GM12878 (cell line): ENCODE data around the gene SCYL1. TPM values are rescaled to one million over a fixed set of nuclear protein-coding genes. Genes with fewer than 3 reads are reported as not detected.

Source experiments
- BACH1 ChIP-seq: fragments of 450-650 bp; IDR thresholded peaks from 2 replicates; pipeline ENCODE4 v1.6.1; 2017; ENCODE audit warnings: mild to moderate bottlenecking, borderline replicate concordance
- CREM ChIP-seq: IDR thresholded peaks from 2 replicates; pipeline ENCODE4 v1.6.1; 2014; ENCODE audit warnings: antibody characterized with exemption, low read depth
- FOXK2 ChIP-seq: fragments of 450-650 bp; IDR thresholded peaks from 2 replicates; pipeline ENCODE4 v1.6.1; 2017; ENCODE audit warnings: mild to moderate bottlenecking, moderate library complexity
- GABPA ChIP-seq: IDR thresholded peaks from 2 replicates; pipeline ENCODE4 v1.6.1; 2014; ENCODE audit warnings: antibody characterized with exemption, low read depth, mild to moderate bottlenecking, inconsistent platforms
- HSF1 ChIP-seq: fragments of 150-350 bp; IDR thresholded peaks from 2 replicates; pipeline ENCODE4 v1.6.1; 2014; ENCODE audit warnings: mild to moderate bottlenecking, low read depth, low read length
- IRF5 ChIP-seq: fragments of 450-650 bp; IDR thresholded peaks from 2 replicates; pipeline ENCODE4 v1.6.1; 2017; ENCODE audit warnings: borderline replicate concordance
- LARP7 ChIP-seq: fragments of 450-650 bp; IDR thresholded peaks from 2 replicates; pipeline ENCODE4 v1.6.1; 2017; ENCODE audit warnings: mild to moderate bottlenecking
- MEF2A ChIP-seq: IDR thresholded peaks from 2 replicates; pipeline ENCODE4 v1.6.1; 2011; ENCODE audit warnings: low read depth, mild to moderate bottlenecking, low read length, moderate library complexity; ENCODE audit not compliant: insufficient read depth
- MLLT1 ChIP-seq: fragments of 450-650 bp; IDR thresholded peaks from 2 replicates; pipeline ENCODE4 v1.6.1; 2016; ENCODE audit warnings: mild to moderate bottlenecking
- MXI1 ChIP-seq: fragments of 150-350 bp; IDR thresholded peaks from 2 replicates; pipeline ENCODE4 v1.6.1; 2011; ENCODE audit warnings: low read depth, mild to moderate bottlenecking, inconsistent platforms, low read length, improper control_type of control experiment
- POLR2A ChIP-seq: IDR thresholded peaks from 2 replicates; pipeline ENCODE4 v1.6.1; 2011; ENCODE audit warnings: low read depth, mild to moderate bottlenecking, low read length
- POLR2AphosphoS2 ChIP-seq: IDR thresholded peaks from 2 replicates; pipeline ENCODE4 v1.6.1; 2011; ENCODE audit warnings: low read depth, mild to moderate bottlenecking, low read length, improper control_type of control experiment, moderate library complexity
- POU2F2 ChIP-seq: IDR thresholded peaks from 3 replicates; pipeline ENCODE4 v1.6.1; 2011; ENCODE audit warnings: low read depth, mild to moderate bottlenecking, low read length, borderline replicate concordance
- RB1 ChIP-seq: fragments of 450-650 bp; formaldehyde crosslinking; IDR thresholded peaks from 2 replicates; pipeline ENCODE4 v1.6.1; 2017; ENCODE audit warnings: mild to moderate bottlenecking, borderline replicate concordance
- RBBP5 ChIP-seq: fragments of 200-600 bp; sonication (generic); conservative IDR thresholded peaks from 2 replicates; pipeline ENCODE4 v1.6.1; 2016
- RELA ChIP-seq: fragments of 450-650 bp; IDR thresholded peaks from 2 replicates; pipeline ENCODE4 v1.8.0; 2014; ENCODE audit warnings: borderline replicate concordance; ENCODE audit not compliant: partially characterized antibody
- RUNX3 ChIP-seq: IDR thresholded peaks from 2 replicates; pipeline ENCODE4 v1.6.1; 2012; ENCODE audit warnings: low read length, inconsistent platforms
- SMAD1 ChIP-seq: fragments of 450-650 bp; IDR thresholded peaks from 2 replicates; pipeline ENCODE4 v1.6.1; 2018; ENCODE audit warnings: mild to moderate bottlenecking, low read depth; ENCODE audit not compliant: partially characterized antibody
- TCF12 ChIP-seq: IDR thresholded peaks from 2 replicates; pipeline ENCODE4 v1.6.1; 2011; ENCODE audit warnings: low read depth, mild to moderate bottlenecking, low read length
- USF1 ChIP-seq: IDR thresholded peaks from 2 replicates; pipeline ENCODE4 v1.6.1; 2011; ENCODE audit warnings: borderline replicate concordance, low read depth, mild to moderate bottlenecking, moderate library complexity, mixed read lengths, low read length; ENCODE audit not compliant: insufficient read depth; ENCODE audit errors: extremely low read length
- ZNF384 ChIP-seq: IDR thresholded peaks from 2 replicates; pipeline ENCODE4 v1.6.1; 2012; ENCODE audit warnings: low read depth, mild to moderate bottlenecking, low read length, improper control_type of control experiment, borderline replicate concordance
- polyA plus RNA-seq, 11 experiments: library from polyadenylated mRNA; depleted of rRNA in 4 of 11; unstranded in 6 of 11; stranded (reverse) in 5 of 11; fragments of >200 nt; fragmentation: Nextera tagmentation in 4 of 11; fragmentation: Illumina TruSeq in 1 of 11; extraction: Ambion mirVana in 4 of 11; extraction: Trizol in 1 of 11; gene quantifications; 1 replicate in 1 of 11; 2 replicates in 10 of 11; pipeline versions ENCODE4 v1.2.1 to v1.2.3, GENCODE V29; 2011 to 2016; ENCODE audit warnings: inconsistent platforms in 2 of 11, missing spikeins in 2 of 11, low read depth in 1 of 11
- total RNA-seq, 4 experiments: library from RNA; depleted of rRNA in 3 of 4; stranded (reverse); fragments of >200 nt in 3 of 4; fragmentation: Illumina TruSeq in 1 of 4; extraction: Trizol in 1 of 4; gene quantifications; 2 replicates each; pipeline versions ENCODE4 v1.2.1 to v1.2.3, GENCODE V29; 2013 to 2021
- TF ChIP-seq, protein P1 (sequence below): fragments of 450-650 bp; formaldehyde crosslinking; IDR thresholded peaks from 2 replicates; pipeline ENCODE4 v1.4.0; 2022; ENCODE audit warnings: mild to moderate bottlenecking, moderate library complexity

The SCYL1 gene
- total and polyA plus RNA-seq, 10 of the 15 experiments (the other 5 are each of a cell fraction or from before 2014, with no cell fraction given) = 0.80 to 82.7 (median 51.2) TPM

DNA sequence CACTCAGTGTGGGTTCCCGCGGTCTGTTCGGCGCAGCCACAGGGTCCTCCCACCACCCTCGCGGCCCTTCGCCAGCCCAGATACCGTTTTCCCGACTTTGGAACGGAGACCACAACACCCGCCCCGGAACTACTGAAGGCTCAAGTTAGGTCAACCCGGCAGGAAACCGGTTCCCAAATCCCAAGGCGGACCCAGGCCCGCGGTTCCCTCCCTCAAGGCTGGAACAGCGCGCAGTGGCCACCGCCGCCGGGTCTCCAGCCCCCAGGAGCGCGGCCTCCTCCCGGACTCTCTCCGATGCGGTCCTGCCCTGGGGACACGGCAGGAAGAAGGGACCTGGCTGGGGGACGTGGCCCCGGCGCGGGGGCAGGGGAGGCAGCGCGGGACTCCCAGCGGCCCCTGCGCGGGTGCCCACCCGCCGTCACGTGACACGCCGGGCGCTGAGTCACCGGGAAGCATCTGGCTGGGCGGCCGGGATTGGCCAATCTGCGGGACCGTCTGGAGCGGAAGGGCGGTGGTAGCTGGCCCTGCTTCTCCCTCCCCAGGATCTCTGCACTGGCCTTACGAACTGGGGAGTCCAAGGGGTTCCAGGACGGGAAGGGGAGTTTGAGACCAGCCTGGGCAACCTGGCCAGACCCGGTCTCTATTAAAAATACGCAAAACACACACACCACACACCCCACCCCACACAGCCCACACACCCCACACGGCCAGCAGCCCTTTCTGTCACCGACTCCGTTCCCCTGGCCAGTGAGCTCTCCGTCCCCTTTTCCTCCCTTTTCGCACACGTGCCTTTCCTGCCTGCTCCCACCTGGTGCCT, 47.5 kb upstream of the SCYL1 start (continued):
- TF ChIP-seq USF1 = peak; percentile 99
- peak; percentile 91 for TF ChIP-seq MLLT1
- TF ChIP-seq IRF5 = no peak
- no peak for TF ChIP-seq RBBP5
- peak; percentile 86 for TF ChIP-seq SMAD1
- TF ChIP-seq, protein P1, sequence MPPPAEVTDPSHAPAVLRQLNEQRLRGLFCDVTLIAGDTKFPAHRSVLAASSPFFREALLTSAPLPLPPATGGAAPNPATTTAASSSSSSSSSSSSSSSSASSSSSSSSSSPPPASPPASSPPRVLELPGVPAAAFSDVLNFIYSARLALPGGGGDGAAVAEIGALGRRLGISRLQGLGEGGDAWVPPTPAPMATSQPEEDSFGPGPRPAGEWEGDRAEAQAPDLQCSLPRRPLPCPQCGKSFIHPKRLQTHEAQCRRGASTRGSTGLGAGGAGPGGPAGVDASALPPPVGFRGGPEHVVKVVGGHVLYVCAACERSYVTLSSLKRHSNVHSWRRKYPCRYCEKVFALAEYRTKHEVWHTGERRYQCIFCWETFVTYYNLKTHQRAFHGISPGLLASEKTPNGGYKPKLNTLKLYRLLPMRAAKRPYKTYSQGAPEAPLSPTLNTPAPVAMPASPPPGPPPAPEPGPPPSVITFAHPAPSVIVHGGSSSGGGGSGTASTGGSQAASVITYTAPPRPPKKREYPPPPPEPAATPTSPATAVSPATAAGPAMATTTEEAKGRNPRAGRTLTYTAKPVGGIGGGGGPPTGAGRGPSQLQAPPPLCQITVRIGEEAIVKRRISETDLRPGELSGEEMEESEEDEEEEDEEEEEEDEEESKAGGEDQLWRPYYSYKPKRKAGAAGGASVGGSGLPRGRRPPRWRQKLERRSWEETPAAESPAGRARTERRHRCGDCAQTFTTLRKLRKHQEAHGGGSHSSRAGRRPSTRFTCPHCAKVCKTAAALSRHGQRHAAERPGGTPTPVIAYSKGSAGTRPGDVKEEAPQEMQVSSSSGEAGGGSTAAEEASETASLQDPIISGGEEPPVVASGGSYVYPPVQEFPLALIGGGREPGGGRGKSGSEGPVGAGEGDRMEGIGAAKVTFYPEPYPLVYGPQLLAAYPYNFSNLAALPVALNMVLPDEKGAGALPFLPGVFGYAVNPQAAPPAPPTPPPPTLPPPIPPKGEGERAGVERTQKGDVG (CRISPR knock-in tag) = peak; percentile 87; the same call in 1 of the 2 replicates
- peak; percentile 92 for TF ChIP-seq POLR2AphosphoS2
- peak; percentile 78; the same call in 1 of the 2 replicates for TF ChIP-seq LARP7
- TF ChIP-seq TCF12 = peak; percentile 80; the same call in 1 of the 2 replicates
- peak; percentile 91 for TF ChIP-seq POLR2A
- TF ChIP-seq CREM = peak; percentile 24; the same call in 1 of the 2 replicates
- TF ChIP-seq FOXK2 = no peak
- no peak for TF ChIP-seq ZNF384
- peak; percentile 40; the same call in 2 of the 3 replicates for TF ChIP-seq POU2F2
- TF ChIP-seq RB1 = peak; percentile 35; the same call in 1 of the 2 replicates
- no peak for TF ChIP-seq RELA
- TF ChIP-seq HSF1 = no peak
- peak; percentile 15; the same call in 1 of the 2 replicates for TF ChIP-seq MXI1
- TF ChIP-seq MEF2A = 0 out of 2 replicates have a peak, but pooled peaks have one; percentile 42
- TF ChIP-seq BACH1 = peak; percentile 92
- peak; percentile 68 for TF ChIP-seq GABPA
- no peak; the same call in none of the 2 replicates for TF ChIP-seq RUNX3
